GM18517 (cell line): Measurements from ENCODE around the gene DHFR2.
A peak's percentile ranks its signal among the peaks of the same experiment; 100 is the strongest.
"Not testable (repeated sequence)": the region's sequence is repeated elsewhere in the genome, so short reads cannot be mapped to it uniquely, and the experiment has no call there.

ENCODE experiments used
- ATAC-seq: cut with Tn5 transposase; IDR thresholded peaks from one replicate; pipeline ENCODE4 v1.9.1; 2021; ENCODE audit warnings: mild to moderate bottlenecking, moderate library complexity; ENCODE audit not compliant: unreplicated experiment

The DHFR2 gene

GRCh38 chr3:94062513-94063404 lies at the start of gene DHFR2, which contains the start of gene NSUN3:
TSS of gene DHFR2 (minus strand) at chr3:94062916. CDS start at chr3:94061511, 1,405 bp downstream.
TSS of gene NSUN3 (plus strand) at chr3:94063061. CDS start at chr3:94063127, 66 bp downstream.
- ATAC-seq, result peak; percentile 94

- ATAC-seq, result no peak
These were observed 48.1 kb upstream of the DHFR2 start for GRCh38 chr3:94110854-94111253.

GRCh38 chr3:94110232-94110631 lies 47.5 kb upstream of the DHFR2 start:
- not testable (repeated sequence) for ATAC-seq

GRCh38 chr3:94106268-94106667 lies 43.6 kb upstream of the DHFR2 start:
- ATAC-seq, result no peak

- ATAC-seq, result no peak
These were observed 39.1 kb upstream of the DHFR2 start for GRCh38 chr3:94101860-94102259.

- no peak for ATAC-seq
These were observed 36.6 kb upstream of the DHFR2 start for GRCh38 chr3:94099311-94099710.

GRCh38 chr3:94098452-94098851 lies 35.7 kb upstream of the DHFR2 start:
- ATAC-seq, result no peak

- no peak for ATAC-seq
These were observed 32.4 kb upstream of the DHFR2 start for GRCh38 chr3:94095111-94095510.

GRCh38 chr3:94093151-94093550 lies 30.4 kb upstream of the DHFR2 start:
- no peak for ATAC-seq

- no peak for ATAC-seq
These were observed 29.4 kb upstream of the DHFR2 start for GRCh38 chr3:94092086-94092485.

GRCh38 chr3:94089126-94089525 lies 26.4 kb upstream of the DHFR2 start:
- ATAC-seq, result no peak

GRCh38 chr3:94083261-94083660 lies 20.5 kb upstream of the DHFR2 start:
- ATAC-seq, result peak; percentile 65

- no peak for ATAC-seq
These were observed 19.7 kb upstream of the DHFR2 start for GRCh38 chr3:94082391-94082937.

GRCh38 chr3:94081884-94082283 lies 19.2 kb upstream of the DHFR2 start:
- no peak for ATAC-seq

- ATAC-seq, result not testable (repeated sequence)
These were observed 17.8 kb upstream of the DHFR2 start for GRCh38 chr3:94080552-94080951.

- ATAC-seq, result no peak
These were observed 13.3 kb upstream of the DHFR2 start for GRCh38 chr3:94076055-94076454.

GRCh38 chr3:94071713-94072284 lies 9.1 kb upstream of the DHFR2 start:
- peak; percentile 68 for ATAC-seq

- no peak for ATAC-seq
These were observed 7.7 kb upstream of the DHFR2 start for GRCh38 chr3:94070341-94070911.

- no peak for ATAC-seq
These were observed 6.6 kb upstream of the DHFR2 start for GRCh38 chr3:94069194-94069813.

GRCh38 chr3:94066506-94067500 lies 4.1 kb upstream of the DHFR2 start:
- ATAC-seq, result no peak
